Bronchial epithelial cell (primary cell): ENCODE measurements around the gene SDC4. TPM values are rescaled to one million over a fixed set of nuclear protein-coding genes. Genes with fewer than 3 reads are reported as not detected.
"Not testable (repeated sequence)": the region's sequence is repeated elsewhere in the genome, so short reads cannot be mapped to it uniquely, and the experiment has no call there.

ENCODE experiments used
- DNase-seq: peaks from one replicate; pipeline ENCODE4 v3.0.0-alpha.2; 2010; ENCODE audit warnings: low read depth
- FAIRE-seq: peaks from 2 replicates; lab custom pipeline; 2011; peaks lifted over from hg19 to GRCh38; lab: Jason Lieb, UNC
- H3K27me3 ChIP-seq: 2 replicates; pipeline ENCODE4 v1.5.1; 2011; ENCODE audit warnings: low read length; ENCODE audit not compliant: control insufficient read depth, insufficient read depth
- H3K36me3 ChIP-seq: 2 replicates; pipeline ENCODE4 v1.5.1; 2011; ENCODE audit warnings: low read length; ENCODE audit not compliant: control insufficient read depth, insufficient read depth
- H3K4me3 ChIP-seq: 2 replicates; pipeline ENCODE4 v1.5.1; 2011; ENCODE audit warnings: mild to moderate bottlenecking, low read depth, low read length, control low read depth
- total RNA-seq: library from RNA; depleted of rRNA; stranded (reverse); fragments of >200 nt; gene quantifications from 2 replicates; pipeline ENCODE4 v1.2.1, GENCODE V29; 2014
- TF ChIP-seq, protein P1 (sequence below): IDR thresholded peaks from 2 replicates; pipeline ENCODE4 v1.5.1; 2011; ENCODE audit warnings: mild to moderate bottlenecking, moderate library complexity, low read length, control low read depth, inconsistent platforms; ENCODE audit not compliant: insufficient read depth, severe bottlenecking

SDC4 gene
- total RNA-seq, 1 donor from 2014 or later: 272 TPM

DNA sequence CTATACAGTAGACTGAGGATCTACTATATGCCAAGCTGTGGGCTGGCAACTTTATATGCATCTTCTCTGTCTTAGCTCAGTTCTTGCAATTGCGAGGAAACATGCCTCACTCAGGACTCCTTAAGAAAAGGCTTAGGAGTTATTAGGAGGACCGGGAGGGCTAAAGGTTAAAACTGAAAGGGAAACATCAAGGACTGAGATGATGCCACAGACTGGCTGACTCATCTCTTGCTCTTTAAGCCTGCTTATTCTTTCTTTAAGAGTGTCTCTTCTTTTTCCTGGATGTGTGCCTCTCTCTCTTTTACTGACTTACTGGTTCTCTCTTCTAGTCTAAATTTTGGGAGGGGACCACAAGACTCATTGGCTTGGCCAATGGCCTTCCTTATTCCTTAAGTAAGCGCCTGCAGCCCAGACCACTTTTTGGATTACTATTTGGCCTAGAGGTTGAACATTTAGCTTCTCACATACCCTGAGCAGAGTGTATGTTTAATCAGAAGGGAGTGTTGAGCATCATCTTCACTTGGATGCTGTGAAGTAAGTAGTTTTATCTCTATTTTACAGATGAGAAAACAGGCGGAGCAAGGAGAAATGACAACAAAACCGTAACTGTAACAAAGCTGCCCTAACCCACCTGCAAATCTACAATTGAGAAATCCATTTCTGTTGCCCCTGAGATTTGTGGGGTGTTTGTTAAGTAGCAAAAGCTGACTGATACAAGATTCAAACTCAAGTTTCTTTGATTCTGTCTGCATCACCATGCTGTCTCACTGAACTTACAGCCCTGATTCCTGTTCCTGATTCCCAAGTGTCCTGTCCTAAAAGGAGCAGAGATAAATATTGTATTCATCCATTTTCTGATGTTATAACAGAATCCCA, 7.2 kb upstream of the SDC4 start:
- DNase-seq (peak; percentile 72), FAIRE-seq (no peak)
- Histone ChIP-seq H3K4me3 (no peak overlapping the region), H3K36me3 (no peaks in the 10 kb centered on the region), H3K27me3 (no peaks in the 10 kb centered on the region)
- TF ChIP-seq, protein P1, sequence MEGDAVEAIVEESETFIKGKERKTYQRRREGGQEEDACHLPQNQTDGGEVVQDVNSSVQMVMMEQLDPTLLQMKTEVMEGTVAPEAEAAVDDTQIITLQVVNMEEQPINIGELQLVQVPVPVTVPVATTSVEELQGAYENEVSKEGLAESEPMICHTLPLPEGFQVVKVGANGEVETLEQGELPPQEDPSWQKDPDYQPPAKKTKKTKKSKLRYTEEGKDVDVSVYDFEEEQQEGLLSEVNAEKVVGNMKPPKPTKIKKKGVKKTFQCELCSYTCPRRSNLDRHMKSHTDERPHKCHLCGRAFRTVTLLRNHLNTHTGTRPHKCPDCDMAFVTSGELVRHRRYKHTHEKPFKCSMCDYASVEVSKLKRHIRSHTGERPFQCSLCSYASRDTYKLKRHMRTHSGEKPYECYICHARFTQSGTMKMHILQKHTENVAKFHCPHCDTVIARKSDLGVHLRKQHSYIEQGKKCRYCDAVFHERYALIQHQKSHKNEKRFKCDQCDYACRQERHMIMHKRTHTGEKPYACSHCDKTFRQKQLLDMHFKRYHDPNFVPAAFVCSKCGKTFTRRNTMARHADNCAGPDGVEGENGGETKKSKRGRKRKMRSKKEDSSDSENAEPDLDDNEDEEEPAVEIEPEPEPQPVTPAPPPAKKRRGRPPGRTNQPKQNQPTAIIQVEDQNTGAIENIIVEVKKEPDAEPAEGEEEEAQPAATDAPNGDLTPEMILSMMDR: no peak

DNA sequence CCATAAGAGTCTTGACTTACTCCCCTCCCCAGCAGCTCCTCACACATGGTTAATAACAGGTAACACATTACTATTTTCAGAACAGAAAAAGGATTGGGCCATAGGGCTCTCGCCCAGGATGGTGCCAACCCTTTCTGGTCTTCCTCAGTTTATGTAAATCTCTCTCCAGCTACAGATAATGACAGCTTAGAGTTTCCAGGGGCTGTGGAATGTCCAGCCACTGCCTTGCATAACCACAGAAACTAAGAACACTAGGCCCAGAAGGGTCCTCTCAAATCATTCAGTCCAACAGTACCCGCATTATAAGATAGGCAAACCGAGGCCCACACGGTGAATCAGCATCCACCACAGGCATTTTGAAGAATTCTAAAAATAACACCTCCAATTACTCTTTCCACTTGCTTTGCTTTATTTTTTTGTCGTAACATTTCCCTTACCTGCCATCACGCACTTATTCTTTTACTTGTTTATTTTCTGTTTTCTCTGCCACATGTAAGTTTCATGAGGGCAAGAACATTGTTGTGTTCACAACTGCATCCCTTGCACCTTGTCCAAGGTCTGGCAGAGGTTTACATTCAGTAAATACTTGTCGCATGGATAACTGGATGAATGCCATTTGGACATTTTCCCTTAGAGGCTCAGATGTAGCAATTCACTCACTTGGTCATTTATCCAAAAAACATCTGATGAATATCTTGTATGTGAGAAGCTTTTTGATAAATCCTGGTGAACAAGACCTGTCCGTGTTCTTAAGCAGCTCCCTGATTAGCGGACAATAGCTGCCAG, 6.4 kb upstream of the SDC4 start:
- no peak overlapping the region for H3K4me3 ChIP-seq
- no peaks in the 10 kb centered on the region for H3K27me3 ChIP-seq
- no peaks in the 10 kb centered on the region for H3K36me3 ChIP-seq
- FAIRE-seq: no peak
- no peak for DNase-seq
- TF ChIP-seq, protein P1: no peak

DNA sequence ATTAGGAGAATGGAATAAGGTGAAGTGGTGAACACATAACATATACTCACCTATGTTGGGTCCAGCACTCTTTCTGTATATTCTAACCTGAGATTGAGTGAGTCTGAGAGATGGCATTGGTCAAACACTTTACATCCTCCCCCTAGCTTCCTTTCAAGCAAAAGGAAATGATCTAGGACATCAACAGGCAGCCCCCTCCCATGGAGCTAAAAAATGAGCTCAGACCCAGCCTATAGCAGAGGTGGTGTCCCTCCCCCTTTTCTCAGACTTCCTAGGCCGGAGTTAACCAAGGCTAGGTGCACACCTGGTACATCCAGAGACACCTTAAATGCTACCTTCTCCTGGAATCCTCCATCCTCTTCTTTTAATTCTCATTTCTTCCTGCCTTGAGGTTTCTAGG, 5.5 kb upstream of the SDC4 start:
- FAIRE-seq (no peak), DNase-seq (no peak)

DNA sequence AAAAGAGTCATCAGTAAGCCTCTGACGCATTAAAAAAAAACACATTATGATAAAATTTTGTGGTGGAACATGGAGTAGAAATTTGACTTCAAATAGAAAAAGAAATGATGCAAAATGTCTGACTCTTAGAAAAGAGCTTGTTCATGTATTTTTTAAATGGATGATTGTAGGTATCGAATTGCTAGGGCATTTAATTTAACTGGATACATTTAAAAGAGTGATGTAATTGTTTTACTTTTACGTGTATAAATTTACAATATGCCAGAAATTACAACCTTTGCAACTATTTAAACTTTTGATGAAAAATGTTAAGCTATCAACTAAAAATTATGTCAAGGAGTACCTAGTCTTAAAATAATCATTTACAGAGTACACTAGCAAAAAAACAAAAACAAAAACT, 4.5 kb upstream of the SDC4 start:
- no peak for FAIRE-seq
- TF ChIP-seq, protein P1: no peak

More for the DNA sequence above, 5.5 kb upstream of the SDC4 start:
- no peaks in the 10 kb centered on the region for H3K36me3 ChIP-seq
- TF ChIP-seq, protein P1: no peak
- H3K4me3 ChIP-seq: no peak overlapping the region
- H3K27me3 ChIP-seq: no peaks in the 10 kb centered on the region

DNA sequence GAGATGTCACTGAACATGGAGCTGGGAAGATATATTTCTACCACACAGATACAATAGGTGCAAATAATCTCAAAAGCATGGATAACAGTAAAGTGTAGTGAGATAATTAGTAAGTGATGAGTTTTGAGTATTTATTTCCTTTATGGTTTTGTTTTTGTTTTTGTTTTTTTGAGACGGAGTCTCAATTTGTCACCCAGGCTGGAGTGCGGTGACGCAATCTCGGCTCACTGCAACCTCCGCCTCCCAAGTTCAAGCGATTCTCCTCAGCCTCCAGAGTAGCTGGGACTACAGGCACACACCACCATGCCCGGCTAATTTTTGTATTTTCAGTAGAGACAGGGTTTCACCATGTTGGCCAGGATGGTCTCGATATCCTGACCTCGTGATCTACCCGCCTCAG, 2.6 kb upstream of the SDC4 start:
- not testable (repeated sequence) for DNase-seq

More for the DNA sequence above, 4.5 kb upstream of the SDC4 start:
- H3K27me3 ChIP-seq: no peaks in the 10 kb centered on the region
- no peaks in the 10 kb centered on the region for H3K36me3 ChIP-seq
- no peak overlapping the region for H3K4me3 ChIP-seq
- DNase-seq: no peak

DNA sequence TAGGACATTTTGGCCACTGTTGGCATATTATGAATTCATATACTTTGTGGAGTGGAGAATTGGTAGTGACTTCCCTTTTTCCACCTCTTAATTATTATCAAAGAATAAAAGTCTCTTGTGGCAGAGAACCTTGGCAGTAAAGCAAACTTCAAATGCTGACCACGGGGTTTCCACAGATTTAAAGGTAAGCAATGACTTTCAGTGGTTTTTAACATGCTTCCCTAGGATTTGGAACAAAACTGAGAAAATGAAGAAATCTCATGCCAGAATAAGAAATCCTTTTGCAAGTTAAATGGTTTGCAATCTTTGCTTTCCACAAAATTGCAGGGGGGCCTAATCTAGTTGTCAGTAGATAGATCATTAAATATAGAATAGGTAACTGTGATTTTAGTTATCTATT, 2.0 kb upstream of the SDC4 start:
- Histone ChIP-seq H3K4me3 (no peak overlapping the region), H3K27me3 (no peaks in the 10 kb centered on the region), H3K36me3 (no peaks in the 10 kb centered on the region)
- no peak for FAIRE-seq
- no peak for DNase-seq
- TF ChIP-seq, protein P1: no peak

More for the DNA sequence above, 2.6 kb upstream of the SDC4 start:
- not testable (repeated sequence) for FAIRE-seq, H3K4me3 ChIP-seq, H3K36me3 ChIP-seq, H3K27me3 ChIP-seq
